ENCODE results near the gene MYH4.

DNA sequence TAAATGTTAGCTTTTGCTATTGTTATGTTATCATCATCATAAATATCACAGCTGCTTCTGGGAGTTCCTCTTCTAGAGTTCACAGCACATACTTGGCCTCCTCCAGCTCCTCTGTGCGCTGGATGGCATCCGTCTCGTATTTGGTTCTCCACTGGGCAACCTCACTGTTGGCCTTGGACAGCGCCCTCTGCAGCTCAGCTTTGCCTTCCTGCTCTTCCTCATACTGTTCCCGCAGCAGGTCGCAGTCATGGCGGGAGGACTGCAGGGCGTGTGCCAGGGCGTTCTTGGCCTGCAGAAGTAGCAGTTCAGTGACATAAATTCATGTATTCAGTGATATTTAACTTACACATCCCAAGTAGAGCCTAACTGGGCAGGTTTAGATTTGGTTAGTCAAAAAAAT is 71.0 kb downstream of the MYH4 start:
- no peak for TF ChIP-seq GATA3 (IDR thresholded peaks at IDR 0.05; ENCODE audit: low read depth, low read length)
- no peak for TF ChIP-seq GATA2 (IDR thresholded peaks at IDR 0.05; ENCODE audit: low read depth, low read length)
